HTERT RPE-1 (cell line): ENCODE data around the gene FBXL17.

ENCODE experiments used
- in situ Hi-C: fragments of 300-500 bp; cut with MboI; formaldehyde crosslinking; loops from 4 replicates; pipeline ENCODE4 v1.14.3; 2020; ENCODE audit warnings: low sequenced_read_pairs

FBXL17 gene

GRCh38 chr5:108102463-108102862, 279.4 kb downstream of the FBXL17 start:
- in situ Hi-C loops = no loop called here

- in situ Hi-C loops = no loop called here
Measured at GRCh38 chr5:108101821-108102220, 280.1 kb downstream of the FBXL17 start.

- in situ Hi-C loops = no loop called here
Measured at GRCh38 chr5:108101130-108101529, 280.8 kb downstream of the FBXL17 start.

- in situ Hi-C loops = no loop called here
Measured at GRCh38 chr5:108094800-108095199, 287.1 kb downstream of the FBXL17 start.

- in situ Hi-C loops = no loop called here
Measured at GRCh38 chr5:108093186-108093585, 288.7 kb downstream of the FBXL17 start.

- in situ Hi-C loops = no loop called here
Measured at GRCh38 chr5:108090946-108091345, 291.0 kb downstream of the FBXL17 start.

GRCh38 chr5:108084105-108084504, 297.8 kb downstream of the FBXL17 start:
- in situ Hi-C loops = no loop called here

GRCh38 chr5:108083232-108083631, 298.7 kb downstream of the FBXL17 start:
- in situ Hi-C loops = no loop called here

DNA sequence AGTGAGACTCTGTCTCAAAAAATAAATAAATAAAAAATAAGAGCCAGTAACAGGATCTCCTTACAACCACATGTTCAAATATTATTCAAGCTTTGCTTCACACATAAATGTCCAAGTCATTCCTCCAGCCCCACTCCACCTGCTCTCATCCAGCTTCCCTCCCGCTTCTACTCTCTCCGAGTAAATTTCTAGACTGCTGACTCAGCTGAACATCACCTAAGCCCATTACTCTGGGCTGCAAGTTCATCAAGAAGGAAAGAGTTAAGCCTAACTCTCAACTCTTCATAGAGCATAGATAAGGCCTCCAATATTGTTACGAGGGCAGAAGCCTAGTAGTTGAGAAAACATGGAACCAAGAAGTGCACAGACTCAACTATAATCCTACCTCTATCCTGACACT, 300.2 kb downstream of the FBXL17 start:
- in situ Hi-C loops = no loop called here

- in situ Hi-C loops = no loop called here
Measured at GRCh38 chr5:108079753-108080152, 302.1 kb downstream of the FBXL17 start.

DNA sequence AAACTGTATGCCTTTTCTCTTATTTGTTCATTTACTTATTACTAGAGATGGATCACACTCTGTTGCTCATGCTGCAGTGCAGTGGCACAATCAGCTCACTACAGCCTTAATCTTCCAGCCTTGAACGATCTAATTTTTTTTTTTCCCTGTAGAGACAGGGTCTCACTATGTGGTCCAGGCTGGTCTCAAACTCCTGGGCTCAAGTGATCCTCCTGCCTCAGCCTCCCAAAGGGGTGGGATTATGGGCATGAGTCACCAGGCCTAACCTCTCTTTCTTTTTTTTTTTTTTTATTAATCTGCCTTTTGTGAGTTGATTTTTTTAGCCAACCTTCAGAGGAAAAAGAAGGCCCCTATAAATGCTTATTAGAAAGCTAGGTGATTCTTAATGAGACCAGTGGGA, 303.0 kb downstream of the FBXL17 start:
- in situ Hi-C loops = no loop called here

DNA sequence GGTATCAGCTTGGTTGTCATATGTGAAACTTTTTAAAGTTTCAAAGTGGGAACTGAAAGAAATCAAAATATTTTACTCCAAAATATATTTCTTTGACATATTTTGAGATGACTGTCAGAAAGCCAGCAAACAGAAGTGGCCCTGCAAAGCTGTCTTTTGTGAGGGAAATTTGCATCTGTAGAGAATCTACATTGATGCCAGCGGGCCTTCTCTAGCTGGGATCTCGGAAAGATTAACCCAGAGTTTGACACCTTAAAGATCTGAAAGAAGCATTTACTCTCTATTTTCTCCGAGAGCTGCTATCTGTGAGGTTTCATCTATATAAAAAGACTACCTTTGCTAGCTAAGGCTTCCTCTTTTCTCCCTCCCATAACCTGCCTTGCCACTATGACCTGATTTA, 303.6 kb downstream of the FBXL17 start:
- in situ Hi-C loops = no loop called here

DNA sequence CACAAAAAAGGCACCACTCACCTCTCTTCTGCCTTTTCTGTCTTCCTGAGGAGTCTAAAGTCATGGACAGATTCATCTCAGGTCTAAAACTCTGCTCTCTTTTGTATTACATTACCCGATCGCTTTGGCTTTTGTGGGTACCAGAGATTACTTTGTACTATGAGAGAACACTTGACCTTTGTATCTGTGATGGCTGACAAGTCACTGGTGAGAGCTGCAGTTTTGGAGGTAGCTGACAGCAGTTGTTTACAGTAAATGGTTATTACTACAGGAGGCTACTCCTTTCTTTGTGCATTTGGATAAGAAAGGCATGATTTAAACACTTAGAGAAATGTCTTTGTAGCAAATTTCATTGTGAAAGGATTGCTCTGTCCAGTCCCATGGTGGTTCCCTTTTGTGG, 307.3 kb downstream of the FBXL17 start:
- in situ Hi-C loops = no loop called here

GRCh38 chr5:108064302-108064701, 317.6 kb downstream of the FBXL17 start:
- in situ Hi-C loops = no loop called here

DNA sequence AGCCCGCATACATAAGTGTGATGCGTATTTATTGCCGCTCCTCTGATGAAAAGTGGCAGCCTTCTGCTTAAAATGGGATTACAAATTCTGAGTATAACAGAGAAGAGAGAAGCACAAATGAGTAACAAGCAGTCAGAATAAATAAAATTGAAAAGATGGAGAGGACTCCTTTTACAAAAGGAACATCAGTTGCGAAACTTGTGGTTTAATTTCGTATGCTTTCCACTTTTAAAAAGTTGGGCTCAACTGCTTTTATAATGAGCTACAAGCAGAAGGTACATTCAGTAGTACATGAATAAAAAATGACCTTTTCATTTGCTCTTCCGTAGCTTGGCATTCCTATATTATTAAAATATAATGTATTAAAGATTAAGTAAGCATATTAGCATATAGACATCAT, 320.0 kb downstream of the FBXL17 start:
- in situ Hi-C loops = no loop called here

GRCh38 chr5:108060340-108060739, 321.6 kb downstream of the FBXL17 start:
- in situ Hi-C loops = no loop called here

DNA sequence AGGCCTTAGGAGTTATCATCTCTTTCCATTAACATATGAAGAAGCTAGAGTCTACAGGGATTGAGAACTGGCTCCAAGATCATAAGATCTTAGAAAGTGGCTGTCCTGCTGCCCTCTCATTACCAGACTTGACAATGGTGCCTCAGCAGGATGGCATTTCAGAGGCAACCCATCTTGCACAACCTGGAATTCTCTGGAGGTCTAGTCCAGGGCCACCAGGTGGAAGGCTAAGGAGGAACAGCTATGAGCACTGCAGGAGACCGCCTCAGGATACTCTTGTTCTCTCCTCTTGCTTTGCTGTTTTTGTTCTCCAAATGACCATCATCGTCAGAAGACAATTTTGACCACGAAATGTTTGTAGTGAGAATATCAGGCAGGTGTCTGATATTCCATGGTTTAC, 322.6 kb downstream of the FBXL17 start:
- in situ Hi-C loops = no loop called here

DNA sequence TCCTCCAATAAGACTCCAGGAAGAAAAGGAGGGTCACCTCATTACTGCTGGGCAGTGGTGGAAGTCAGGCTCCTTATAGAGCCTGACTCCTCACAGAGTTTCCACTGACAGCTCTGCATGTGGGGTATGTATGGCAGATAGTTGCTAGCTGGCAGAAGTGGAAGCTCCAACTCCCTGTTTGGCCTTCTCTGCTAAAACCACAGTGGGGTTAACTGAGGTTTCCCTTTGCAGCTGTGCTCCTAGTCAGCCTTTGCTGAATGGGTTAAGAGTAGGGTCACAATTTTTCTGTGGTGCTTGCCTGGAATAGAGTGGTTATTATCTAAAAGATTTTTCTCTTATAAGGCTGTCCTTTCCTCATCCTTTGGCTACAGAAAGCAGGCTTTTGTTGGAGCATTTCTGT, 327.5 kb downstream of the FBXL17 start:
- in situ Hi-C loops = no loop called here

GRCh38 chr5:108046955-108047670, 334.8 kb downstream of the FBXL17 start:
- in situ Hi-C loops = no loop called here

- in situ Hi-C loops = no loop called here
Measured at GRCh38 chr5:108036482-108036881, 345.4 kb downstream of the FBXL17 start.

DNA sequence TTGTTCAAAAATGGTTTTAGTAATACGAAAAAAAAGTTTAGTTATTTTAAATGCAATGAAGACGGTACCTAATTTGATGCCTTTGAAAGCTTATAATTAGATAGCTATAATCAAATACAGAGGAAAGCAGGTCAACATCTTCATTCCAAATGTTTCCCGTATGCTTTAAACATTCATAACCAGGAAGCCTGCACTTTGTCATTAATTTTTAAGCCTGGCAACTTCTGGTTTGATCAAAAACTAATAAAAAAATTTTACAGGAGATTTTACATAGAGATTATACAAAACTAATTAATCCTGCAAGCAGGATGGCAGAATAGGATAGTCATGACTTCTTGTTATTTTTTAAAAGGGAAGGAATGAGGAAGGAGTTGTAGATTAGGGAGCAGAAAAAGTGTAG, 353.0 kb downstream of the FBXL17 start:
- in situ Hi-C loops = no loop called here

GRCh38 chr5:108028412-108028811, 353.5 kb downstream of the FBXL17 start:
- in situ Hi-C loops = no loop called here

DNA sequence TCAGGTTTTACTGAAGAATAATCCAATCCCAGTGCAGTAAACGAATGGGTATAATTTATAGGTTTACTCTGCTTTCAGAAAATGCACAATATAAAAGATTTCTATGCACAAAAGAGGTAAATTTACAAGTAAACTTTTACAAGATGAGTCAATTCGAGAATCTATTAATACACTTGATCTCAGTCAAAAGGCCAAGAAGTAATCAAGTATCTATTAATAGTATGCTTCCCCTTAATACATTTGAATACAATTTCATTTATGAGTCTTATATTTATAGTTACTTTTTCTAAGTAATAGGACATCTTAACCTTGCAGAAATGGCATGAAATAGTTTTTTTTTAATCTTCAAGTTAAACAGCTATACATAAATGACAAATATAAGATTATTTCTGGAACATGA, 355.9 kb downstream of the FBXL17 start:
- in situ Hi-C loops = no loop called here
